Fibroblast of skin of abdomen (primary cell): ENCODE measurements around the gene ZC4H2. TPM values are rescaled to one million over a fixed set of nuclear protein-coding genes. Genes with fewer than 3 reads are reported as not detected.
A peak's percentile ranks its signal among the peaks of the same experiment; 100 is the strongest.
"Not testable (repeated sequence)": the region's sequence is repeated elsewhere in the genome, so short reads cannot be mapped to it uniquely, and the experiment has no call there.

ENCODE experiments used
- DNase-seq: peaks from one replicate; pipeline ENCODE4 v3.0.0-alpha.2; 2013
- polyA plus RNA-seq, 2 experiments: library from polyadenylated mRNA; unstranded; fragments of 120-200 nt; gene quantifications; one replicate each; pipeline ENCODE4 v1.2.1, GENCODE V29; 2013; ENCODE audit not compliant: insufficient read length in 2 of 2

The ZC4H2 gene, protein sequence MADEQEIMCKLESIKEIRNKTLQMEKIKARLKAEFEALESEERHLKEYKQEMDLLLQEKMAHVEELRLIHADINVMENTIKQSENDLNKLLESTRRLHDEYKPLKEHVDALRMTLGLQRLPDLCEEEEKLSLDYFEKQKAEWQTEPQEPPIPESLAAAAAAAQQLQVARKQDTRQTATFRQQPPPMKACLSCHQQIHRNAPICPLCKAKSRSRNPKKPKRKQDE
- polyA plus RNA-seq (2013, experiment 1 of 2; ENCODE audit: insufficient read length): 13.1 TPM
- 12.1 TPM for polyA plus RNA-seq (2013, experiment 2 of 2; ENCODE audit: insufficient read length)

GRCh38 chrX:64975989-64976672, at the start of gene ZC4H2:
ZC4H2 (minus strand) TSS chrX:64976450; CDS start chrX:64976377, 73 bp downstream.
- DNase-seq: peak; percentile 79

DNA sequence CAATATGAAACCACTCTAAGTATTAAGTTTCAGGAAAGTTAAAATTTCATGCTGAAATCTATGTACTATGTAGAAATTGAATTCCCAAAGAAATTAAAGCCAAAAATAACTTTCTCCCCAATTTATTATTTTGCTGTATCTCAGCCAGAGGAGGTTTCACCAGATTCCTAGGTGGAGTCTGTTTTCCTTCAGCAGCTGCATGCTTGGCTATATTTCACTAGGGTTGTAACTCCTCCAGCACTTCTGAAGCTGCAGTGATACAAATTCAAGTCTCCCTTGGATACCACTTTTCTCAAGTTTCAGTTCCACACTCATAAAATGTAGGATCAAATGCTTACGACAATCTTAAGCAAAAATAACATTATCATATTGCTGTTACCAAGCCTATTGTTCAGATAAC, 41.2 kb upstream of the ZC4H2 start:
- DNase-seq: no peak

DNA sequence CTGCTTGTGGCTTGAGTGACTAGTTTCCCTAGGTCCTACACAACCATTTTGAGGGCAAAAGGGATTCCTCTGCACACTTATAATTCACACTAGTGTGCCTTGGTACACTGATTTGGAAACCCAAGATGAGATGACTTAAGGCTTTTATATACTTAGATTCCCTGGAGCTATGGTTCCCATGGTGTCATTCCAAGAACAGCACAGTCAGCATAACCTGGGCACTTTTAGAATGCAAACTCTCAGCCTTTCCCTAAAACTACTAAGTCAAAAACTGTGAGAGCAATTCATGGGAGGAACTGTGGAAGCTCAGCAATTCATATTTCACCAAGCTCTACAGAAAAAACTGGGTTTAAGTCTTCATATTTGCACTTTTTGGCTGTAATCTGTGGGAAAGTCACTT, 38.0 kb upstream of the ZC4H2 start:
- DNase-seq: no peak

DNA sequence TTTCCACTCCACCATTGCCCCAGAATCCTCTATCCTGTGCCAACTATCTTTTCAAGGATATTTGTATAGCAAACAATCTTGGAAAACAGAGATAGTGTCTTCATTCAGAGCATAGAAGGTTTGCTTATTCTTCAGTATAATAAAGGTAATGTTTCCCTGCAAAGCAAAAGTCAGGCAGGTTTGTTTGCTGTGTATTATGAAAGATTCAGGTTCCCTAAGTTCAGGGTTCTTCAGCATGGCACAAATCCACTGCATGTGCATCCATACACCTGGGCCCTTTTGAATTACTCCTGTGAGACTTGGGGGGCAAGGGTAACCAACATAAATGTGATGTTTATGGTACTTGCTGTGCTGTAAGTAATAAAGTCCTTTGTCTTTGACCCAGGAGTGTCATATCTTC, 33.2 kb upstream of the ZC4H2 start:
- DNase-seq: no peak

DNA sequence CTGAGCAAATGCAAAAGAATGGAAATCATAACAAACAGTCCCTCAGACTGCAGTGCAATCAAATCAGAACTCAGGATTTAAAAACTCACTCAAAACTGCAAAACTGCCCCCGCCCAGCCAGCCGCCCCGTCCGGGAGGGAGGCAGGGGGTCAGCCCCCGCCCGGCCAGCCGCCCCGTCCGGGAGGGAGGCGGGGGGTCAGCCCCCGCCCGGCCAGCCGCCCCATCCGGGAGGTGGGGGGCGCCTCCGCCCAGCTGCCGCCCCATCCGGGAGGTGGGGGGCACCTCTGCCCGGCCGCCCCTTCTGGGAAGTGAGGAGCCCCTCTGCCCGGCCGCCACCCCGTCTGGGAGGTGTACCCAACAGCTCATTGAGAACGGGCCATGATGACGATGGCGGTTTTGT, 26.0 kb upstream of the ZC4H2 start:
- DNase-seq: not testable (repeated sequence)

GRCh38 chrX:64996805-64997204, 20.6 kb upstream of the ZC4H2 start:
- no peak for DNase-seq

DNA sequence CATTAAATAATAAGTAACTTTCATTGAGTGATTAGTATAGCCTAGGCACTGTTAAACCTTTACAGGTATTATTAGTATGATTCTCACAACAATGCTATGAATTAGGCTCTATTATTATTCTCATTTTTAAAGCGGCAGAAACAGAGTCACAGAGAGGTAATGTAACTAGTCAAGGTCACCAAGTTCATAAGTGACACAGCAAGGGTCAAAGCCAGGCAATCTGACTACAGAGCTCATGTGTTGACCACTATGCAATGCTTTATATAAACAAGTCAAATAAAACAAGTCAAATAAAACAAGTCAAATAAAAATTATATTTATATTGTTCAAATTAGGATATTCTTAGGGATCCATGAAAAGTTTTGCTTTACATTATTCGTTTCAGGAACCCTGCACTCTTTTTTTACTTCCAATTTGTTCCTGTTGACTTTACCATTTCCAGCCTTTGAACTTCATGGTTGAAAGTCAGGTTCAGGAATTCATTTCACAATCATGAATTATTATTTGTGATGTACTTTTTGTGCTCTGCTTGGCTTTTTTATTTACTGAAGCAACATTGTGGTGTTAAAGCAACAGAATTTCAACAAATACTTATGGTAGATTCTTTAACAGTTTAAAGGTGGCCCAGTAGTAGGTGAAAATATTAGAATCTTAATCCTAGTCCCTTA, 18.0 kb upstream of the ZC4H2 start:
- DNase-seq: no peak

DNA sequence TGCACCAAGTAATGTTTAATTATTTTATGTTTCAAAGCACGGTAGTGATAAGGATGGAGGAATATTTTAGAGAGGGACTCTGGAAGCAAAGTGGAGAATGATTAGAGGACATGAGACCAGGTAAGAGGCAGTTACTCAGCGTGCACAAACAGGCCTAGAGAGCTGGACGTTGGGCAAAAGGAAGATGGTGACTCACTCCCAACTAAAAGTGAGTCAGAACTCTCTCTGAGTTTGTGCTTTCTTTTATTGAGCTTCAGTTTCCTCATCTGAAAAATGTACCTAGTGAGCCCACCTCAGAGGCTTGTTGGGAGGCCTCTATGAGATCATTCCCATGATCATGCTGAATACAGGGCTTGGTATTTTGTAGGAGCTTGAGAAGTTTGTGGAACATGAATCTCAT, 1.6 kb upstream of the ZC4H2 start:
- no peak for DNase-seq

GRCh38 chrX:64977051-64977450, 801 bp upstream of the ZC4H2 start:
- no peak for DNase-seq

DNA sequence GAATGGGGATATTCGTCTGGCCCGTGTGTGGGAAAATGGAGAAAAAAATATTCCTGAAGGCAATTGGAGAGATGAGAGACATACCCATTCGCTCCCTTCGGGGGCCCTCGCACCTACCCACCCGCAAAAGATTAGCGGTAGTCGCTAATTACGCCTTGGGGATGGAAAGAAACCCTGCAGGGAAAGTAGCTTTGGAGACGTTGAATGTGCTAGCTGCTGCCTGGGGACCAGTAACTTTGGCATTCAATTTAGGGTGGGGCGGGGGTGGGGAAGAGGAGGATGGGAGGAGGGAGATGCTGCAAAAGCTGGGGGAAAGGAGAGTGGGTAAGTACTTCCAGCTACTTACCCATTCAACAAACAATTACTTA, 407 bp upstream of the ZC4H2 start:
- no peak for DNase-seq

GRCh38 chrX:64975491-64975890, 759 bp downstream of the ZC4H2 start:
- DNase-seq: peak; percentile 6

DNA sequence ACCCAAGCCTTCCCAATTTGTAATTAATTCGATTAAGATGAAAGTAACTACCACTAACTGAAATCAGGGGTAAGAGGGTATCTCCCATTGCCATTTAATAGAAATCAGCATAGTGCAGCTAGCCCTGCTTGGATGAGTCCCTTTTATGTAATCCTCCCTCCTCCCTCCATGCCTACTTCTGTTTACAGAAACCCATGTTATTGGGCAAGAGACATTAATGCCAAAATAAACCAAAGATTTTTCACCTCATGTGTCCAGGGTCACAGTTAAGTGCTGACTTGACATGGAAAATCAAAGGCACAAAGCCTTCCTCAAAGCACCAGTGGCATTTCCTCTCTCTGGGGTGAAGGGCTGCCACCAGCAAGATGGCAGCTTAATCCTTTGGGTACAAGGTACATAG, 50.8 kb downstream of the ZC4H2 start:
- no peak for DNase-seq

DNA sequence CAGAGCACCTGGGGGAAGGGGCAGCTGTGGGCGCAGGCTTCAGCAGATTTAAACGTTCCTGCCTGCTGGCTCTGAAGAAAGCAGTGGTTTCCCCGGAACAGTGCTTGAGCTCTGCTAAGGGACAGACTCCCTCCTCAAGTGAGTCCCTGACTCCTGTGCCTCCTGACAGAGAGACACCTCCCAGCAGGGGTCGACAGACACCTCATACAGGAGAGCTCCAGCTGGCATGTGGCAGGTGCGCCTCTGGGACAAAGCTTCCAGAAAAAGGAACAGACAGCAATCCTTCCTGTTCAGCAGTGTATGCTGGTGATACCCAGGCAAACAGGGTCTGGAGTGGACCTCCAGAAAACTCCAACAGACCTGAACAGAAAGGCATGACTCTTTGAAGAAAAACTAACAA, 68.1 kb downstream of the ZC4H2 start:
- DNase-seq: no peak

DNA sequence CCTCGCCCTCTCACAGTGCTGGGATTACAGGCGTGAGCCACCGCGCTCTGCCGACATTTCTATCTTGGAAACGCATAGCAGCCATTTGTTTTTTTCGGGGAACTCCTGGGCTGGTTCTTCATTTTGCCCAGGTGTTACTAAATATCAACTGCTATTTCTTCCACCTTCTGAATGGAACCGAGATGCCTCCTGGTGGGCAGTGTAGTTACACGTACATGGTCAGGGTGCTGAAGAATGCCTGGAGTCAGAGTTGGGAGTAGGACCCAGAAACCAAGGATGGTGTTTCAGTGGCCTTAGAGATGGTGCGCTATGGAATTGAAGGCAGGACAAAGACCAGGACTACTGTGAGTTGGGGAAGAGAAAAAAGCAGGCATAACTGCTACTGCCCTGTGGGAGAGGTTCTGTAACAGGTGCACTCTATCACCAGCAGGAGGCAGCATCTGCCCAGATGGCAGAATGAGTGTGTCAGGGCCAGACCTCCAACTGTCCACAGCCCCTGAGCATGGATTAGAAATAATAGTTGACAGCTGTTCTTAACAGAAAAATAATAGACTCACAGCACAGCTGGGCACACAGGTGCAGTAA, 81.7 kb downstream of the ZC4H2 start:
- DNase-seq: no peak

GRCh38 chrX:64885850-64886249, 90.4 kb downstream of the ZC4H2 start:
- no peak for DNase-seq

DNA sequence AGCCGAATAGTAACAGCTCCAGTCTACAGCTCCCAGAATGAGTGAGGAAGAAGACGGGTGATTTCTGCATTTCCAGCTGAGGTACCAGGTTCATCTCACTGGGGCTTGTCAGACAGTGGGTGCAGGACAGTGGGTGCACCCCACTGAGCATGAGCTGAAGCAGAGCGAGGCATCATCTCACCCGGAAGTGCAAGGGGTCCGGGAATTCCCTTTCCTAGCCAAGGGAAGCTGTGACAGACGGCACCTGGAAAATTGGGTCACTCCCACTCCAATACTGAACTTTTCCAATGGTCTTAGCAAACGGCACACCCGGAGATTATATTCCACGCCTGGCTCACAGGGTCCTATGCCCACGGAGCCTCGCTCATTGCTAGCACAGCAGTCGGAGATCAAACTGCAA, 97.5 kb downstream of the ZC4H2 start:
- not testable (repeated sequence) for DNase-seq

DNA sequence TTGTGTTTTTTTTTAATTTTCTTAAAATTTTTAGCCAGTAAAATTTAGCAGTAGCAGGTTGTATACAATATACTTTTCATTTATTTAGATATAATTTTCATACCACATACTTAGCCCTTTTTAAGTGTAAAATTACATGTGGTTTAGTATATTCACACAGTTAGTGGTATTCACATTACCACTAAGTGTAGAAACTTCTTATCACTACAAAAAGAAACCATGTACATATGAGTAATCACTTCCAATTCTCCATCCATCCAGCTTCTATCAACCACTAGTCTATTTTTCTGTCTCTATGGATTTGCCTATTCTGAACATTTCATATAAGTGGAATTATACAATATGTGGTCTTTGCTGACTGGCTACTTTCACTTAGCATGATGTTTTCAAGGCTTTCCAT, 109.0 kb downstream of the ZC4H2 start:
- no peak for DNase-seq
